HG03342 (cell line): ENCODE data around the gene COX17.

Source experiments
- ATAC-seq: cut with Tn5 transposase; IDR thresholded peaks from one replicate; pipeline ENCODE4 v1.9.1; 2021; ENCODE audit warnings: mild to moderate bottlenecking, moderate library complexity; ENCODE audit not compliant: unreplicated experiment

COX17 gene

GRCh38 chr3:119647171-119647570, 30.0 kb downstream of the COX17 start:
- no peak for ATAC-seq

GRCh38 chr3:119645813-119646212, 31.4 kb downstream of the COX17 start:
- ATAC-seq: no peak

- ATAC-seq: no peak
Observed at GRCh38 chr3:119644481-119644880, 32.7 kb downstream of the COX17 start.

- no peak for ATAC-seq
Observed at GRCh38 chr3:119643528-119643927, 33.7 kb downstream of the COX17 start.

GRCh38 chr3:119642746-119643473, 34.3 kb downstream of the COX17 start:
- no peak for ATAC-seq

- no peak for ATAC-seq
Observed at GRCh38 chr3:119641416-119641815, 35.8 kb downstream of the COX17 start.

GRCh38 chr3:119639494-119640350, 37.5 kb downstream of the COX17 start:
- no peak for ATAC-seq

- peak; percentile 38 for ATAC-seq
Observed at GRCh38 chr3:119637679-119638477, 39.3 kb downstream of the COX17 start.

- ATAC-seq: no peak
Observed at GRCh38 chr3:119636891-119637611, 40.2 kb downstream of the COX17 start.

- ATAC-seq: no peak
Observed at GRCh38 chr3:119636249-119636648, 41.0 kb downstream of the COX17 start.

GRCh38 chr3:119635719-119636118, 41.5 kb downstream of the COX17 start:
- no peak for ATAC-seq

- no peak for ATAC-seq
Observed at GRCh38 chr3:119632829-119633228, 44.4 kb downstream of the COX17 start.

GRCh38 chr3:119632216-119632615, 45.0 kb downstream of the COX17 start:
- ATAC-seq: no peak

- no peak for ATAC-seq
Observed at GRCh38 chr3:119631516-119631915, 45.7 kb downstream of the COX17 start.

- ATAC-seq: no peak
Observed at GRCh38 chr3:119630880-119631329, 46.3 kb downstream of the COX17 start.

GRCh38 chr3:119630128-119630879, 46.9 kb downstream of the COX17 start:
- ATAC-seq: no peak

- ATAC-seq: peak; percentile 34
Observed at GRCh38 chr3:119628816-119629445, 48.3 kb downstream of the COX17 start.

- ATAC-seq: peak; percentile 62
Observed at GRCh38 chr3:119628390-119628789, 48.8 kb downstream of the COX17 start.

- no peak for ATAC-seq
Observed at GRCh38 chr3:119627461-119627860, 49.7 kb downstream of the COX17 start.
